SK-N-SH (cell line): Measurements from ENCODE around the gene SENP5.

Experiments used
- CHD2 ChIP-seq: fragments of 150-350 bp; IDR thresholded peaks from 2 replicates; pipeline ENCODE4 v1.6.1; 2018; ENCODE audit warnings: low read length; ENCODE audit not compliant: partially characterized antibody
- CTCF ChIP-seq: fragments of 200-600 bp; sonication (generic); IDR thresholded peaks from 2 replicates; pipeline ENCODE4 v1.6.1; 2017; ENCODE audit warnings: antibody characterized with exemption, mild to moderate bottlenecking, moderate library complexity
- EP300 ChIP-seq, 2 experiments: IDR thresholded peaks; 2 replicates each; pipeline versions ENCODE4 v1.4.0 to v1.6.1; 2012; ENCODE audit warnings: borderline replicate concordance in 1 of 2, low read depth in 1 of 2, low read length in 1 of 2
- EZH2phosphoT487 ChIP-seq: fragments of 200-600 bp; sonication (generic); IDR thresholded peaks from 2 replicates; pipeline ENCODE4 v1.6.1; 2017; ENCODE audit warnings: low read depth, mixed run types, mild to moderate bottlenecking, antibody characterized with exemption, moderate library complexity, borderline replicate concordance
- FOXM1 ChIP-seq: IDR thresholded peaks from 2 replicates; pipeline ENCODE4 v1.4.0; 2012; ENCODE audit warnings: low read depth, mild to moderate bottlenecking
- GATA2 ChIP-seq: sonication (generic); formaldehyde crosslinking; IDR thresholded peaks from 2 replicates; pipeline ENCODE4 v1.5.0; 2020; ENCODE audit warnings: mild to moderate bottlenecking, missing genetic modification reagents
- IRF3 ChIP-seq: fragments of 150-350 bp; IDR thresholded peaks from 2 replicates; pipeline ENCODE4 v1.6.1; 2016; ENCODE audit warnings: mild to moderate bottlenecking, low read depth, low read length
- MAX ChIP-seq: IDR thresholded peaks from 2 replicates; pipeline ENCODE4 v1.4.0; 2012; ENCODE audit warnings: low read depth
- MXI1 ChIP-seq: IDR thresholded peaks from 2 replicates; pipeline ENCODE4 v1.6.1; 2012; ENCODE audit warnings: mild to moderate bottlenecking, low read depth, low read length, improper control_type of control experiment
- POLR2AphosphoS5 ChIP-seq: IDR thresholded peaks from 2 replicates; pipeline ENCODE4 v1.6.1; 2012; ENCODE audit warnings: low read depth, low read length
- RFX5 ChIP-seq: IDR thresholded peaks from 2 replicates; pipeline ENCODE4 v1.6.1; 2012; ENCODE audit warnings: mild to moderate bottlenecking, improper control_type of control experiment, low read length
- SIN3A ChIP-seq: IDR thresholded peaks from 2 replicates; pipeline ENCODE4 v1.6.1; 2012; ENCODE audit warnings: low read depth, mild to moderate bottlenecking, low read length, moderate library complexity, borderline replicate concordance
- TCF12 ChIP-seq: IDR thresholded peaks from 2 replicates; pipeline ENCODE4 v1.4.0; 2012
- ZBTB33 ChIP-seq: IDR thresholded peaks from 2 replicates; pipeline ENCODE4 v1.4.0; 2012; ENCODE audit warnings: low read depth, borderline replicate concordance

- no peak for TF ChIP-seq RFX5
- no peak for TF ChIP-seq SIN3A
- TF ChIP-seq CTCF = no peak
- no peak for TF ChIP-seq POLR2AphosphoS5
- TF ChIP-seq ZBTB33 = no peak
- no peak for TF ChIP-seq EP300 (IDR thresholded peaks at IDR 0.05; ENCODE audit: borderline replicate concordance in 1 of 2, low read depth in 1 of 2, low read length in 1 of 2)
- TF ChIP-seq TCF12 = no peak
- TF ChIP-seq IRF3 = no peak
- no peak for TF ChIP-seq FOXM1
- no peak for TF ChIP-seq EZH2phosphoT487
- no peak for TF ChIP-seq MAX
- no peak for TF ChIP-seq MXI1
- no peak for TF ChIP-seq GATA2 (CRISPR knock-in tag)
- TF ChIP-seq CHD2 = no peak
Observed at GRCh38 chr3:196932600-196932999, 64.9 kb downstream of the SENP5 start.
